Measurements from ENCODE around the gene DPYSL3.

DPYSL3 gene

GRCh38 chr5:147418613-147419012 lies 91.3 kb downstream of the DPYSL3 start:
- WGBS (ENCODE audit: insufficient coverage, insufficient read length), result no CpG with 5 or more reads among the region's 2 CpGs
- no peaks in the 10 kb centered on the region for H3K4me1 ChIP-seq (ENCODE audit: control insufficient read depth, insufficient read depth, low read length)
- H3K4me3 ChIP-seq (ENCODE audit: low read length), result no peak overlapping the region
- no peak overlapping the region for H3K27ac ChIP-seq (ENCODE audit: low read length)
- H3K27me3 ChIP-seq (ENCODE audit: control insufficient read depth, insufficient read depth, low read length), result no peaks in the 10 kb centered on the region
- DNase-seq (ENCODE audit: low read depth, low spot score), result no peak
- peaks cover 35% of the 10 kb centered on the region; the same call in 1 of the 2 replicates for H3K36me3 ChIP-seq (ENCODE audit: control insufficient read depth, insufficient read depth, low read length)
- H3K9me3 ChIP-seq (ENCODE audit: control insufficient read depth, insufficient read depth, low read length), result no peaks in the 10 kb centered on the region

GRCh38 chr5:147417135-147417813 lies 92.6 kb downstream of the DPYSL3 start:
- Histone ChIP-seq H3K36me3 (ENCODE audit: control insufficient read depth, insufficient read depth, low read length) (peaks cover 40% of the 10 kb centered on the region; the same call in 1 of the 2 replicates), H3K4me3 (ENCODE audit: low read length) (no peak overlapping the region), H3K27ac (ENCODE audit: low read length) (no peak overlapping the region), H3K27me3 (ENCODE audit: control insufficient read depth, insufficient read depth, low read length) (no peaks in the 10 kb centered on the region), H3K9me3 (ENCODE audit: control insufficient read depth, insufficient read depth, low read length) (no peaks in the 10 kb centered on the region), H3K4me1 (ENCODE audit: control insufficient read depth, insufficient read depth, low read length) (no peaks in the 10 kb centered on the region)
- DNase-seq (ENCODE audit: low read depth, low spot score), result no peak
- WGBS (ENCODE audit: insufficient coverage, insufficient read length), result no CpG with 5 or more reads among the region's 5 CpGs

GRCh38 chr5:147415651-147416050 lies 94.2 kb downstream of the DPYSL3 start:
- Histone ChIP-seq H3K27me3 (ENCODE audit: control insufficient read depth, insufficient read depth, low read length) (no peaks in the 10 kb centered on the region), H3K4me1 (ENCODE audit: control insufficient read depth, insufficient read depth, low read length) (no peaks in the 10 kb centered on the region), H3K36me3 (ENCODE audit: control insufficient read depth, insufficient read depth, low read length) (peaks cover 53% of the 10 kb centered on the region), H3K4me3 (ENCODE audit: low read length) (no peak overlapping the region), H3K9me3 (ENCODE audit: control insufficient read depth, insufficient read depth, low read length) (no peaks in the 10 kb centered on the region), H3K27ac (ENCODE audit: low read length) (no peak overlapping the region)
- WGBS (ENCODE audit: insufficient coverage, insufficient read length), result no CpG with 5 or more reads among the region's 3 CpGs
- no peak for DNase-seq (ENCODE audit: low read depth, low spot score)

GRCh38 chr5:147413266-147413665 lies 96.6 kb downstream of the DPYSL3 start:
- no peak overlapping the region for H3K4me3 ChIP-seq (ENCODE audit: low read length)
- H3K27me3 ChIP-seq (ENCODE audit: control insufficient read depth, insufficient read depth, low read length), result no peaks in the 10 kb centered on the region
- WGBS (ENCODE audit: insufficient coverage, insufficient read length), result no CpG with 5 or more reads among the region's 3 CpGs
- H3K4me1 ChIP-seq (ENCODE audit: control insufficient read depth, insufficient read depth, low read length), result no peaks in the 10 kb centered on the region
- no peaks in the 10 kb centered on the region for H3K9me3 ChIP-seq (ENCODE audit: control insufficient read depth, insufficient read depth, low read length)
- no peak for DNase-seq (ENCODE audit: low read depth, low spot score)
- H3K36me3 ChIP-seq (ENCODE audit: control insufficient read depth, insufficient read depth, low read length), result peaks cover 60% of the 10 kb centered on the region
- no peak overlapping the region for H3K27ac ChIP-seq (ENCODE audit: low read length)

GRCh38 chr5:147412561-147412960 lies 97.3 kb downstream of the DPYSL3 start:
- WGBS (ENCODE audit: insufficient coverage, insufficient read length), result no CpG with 5 or more reads among the region's 2 CpGs
- DNase-seq (ENCODE audit: low read depth, low spot score), result no peak
- peaks cover 56% of the 10 kb centered on the region for H3K36me3 ChIP-seq (ENCODE audit: control insufficient read depth, insufficient read depth, low read length)
- H3K9me3 ChIP-seq (ENCODE audit: control insufficient read depth, insufficient read depth, low read length), result no peaks in the 10 kb centered on the region
- no peak overlapping the region for H3K4me3 ChIP-seq (ENCODE audit: low read length)
- no peak overlapping the region for H3K27ac ChIP-seq (ENCODE audit: low read length)
- H3K4me1 ChIP-seq (ENCODE audit: control insufficient read depth, insufficient read depth, low read length), result no peaks in the 10 kb centered on the region
- no peaks in the 10 kb centered on the region for H3K27me3 ChIP-seq (ENCODE audit: control insufficient read depth, insufficient read depth, low read length)

- Histone ChIP-seq H3K4me1 (ENCODE audit: control insufficient read depth, insufficient read depth, low read length) (no peaks in the 10 kb centered on the region), H3K36me3 (ENCODE audit: control insufficient read depth, insufficient read depth, low read length) (peaks cover 60% of the 10 kb centered on the region), H3K9me3 (ENCODE audit: control insufficient read depth, insufficient read depth, low read length) (no peaks in the 10 kb centered on the region), H3K27ac (ENCODE audit: low read length) (no peak overlapping the region), H3K4me3 (ENCODE audit: low read length) (no peak overlapping the region), H3K27me3 (ENCODE audit: control insufficient read depth, insufficient read depth, low read length) (no peaks in the 10 kb centered on the region)
- no peak for DNase-seq (ENCODE audit: low read depth, low spot score)
- WGBS (ENCODE audit: insufficient coverage, insufficient read length), result no CpG with 5 or more reads among the region's 8 CpGs
These were observed 98.2 kb downstream of the DPYSL3 start for GRCh38 chr5:147411359-147412319.

- peaks cover 60% of the 10 kb centered on the region for H3K36me3 ChIP-seq (ENCODE audit: control insufficient read depth, insufficient read depth, low read length)
- H3K4me1 ChIP-seq (ENCODE audit: control insufficient read depth, insufficient read depth, low read length), result no peaks in the 10 kb centered on the region
- no peaks in the 10 kb centered on the region for H3K9me3 ChIP-seq (ENCODE audit: control insufficient read depth, insufficient read depth, low read length)
- no peaks in the 10 kb centered on the region for H3K27me3 ChIP-seq (ENCODE audit: control insufficient read depth, insufficient read depth, low read length)
- WGBS (ENCODE audit: insufficient coverage, insufficient read length), result no CpG with 5 or more reads among the region's 8 CpGs
- H3K27ac ChIP-seq (ENCODE audit: low read length), result no peak overlapping the region
- no peak for DNase-seq (ENCODE audit: low read depth, low spot score)
- no peak overlapping the region for H3K4me3 ChIP-seq (ENCODE audit: low read length)
These were observed 99.1 kb downstream of the DPYSL3 start for GRCh38 chr5:147410496-147411358.

GRCh38 chr5:147408980-147409379 lies 100.9 kb downstream of the DPYSL3 start:
- H3K9me3 ChIP-seq (ENCODE audit: control insufficient read depth, insufficient read depth, low read length), result no peaks in the 10 kb centered on the region
- DNase-seq (ENCODE audit: low read depth, low spot score), result no peak
- H3K4me3 ChIP-seq (ENCODE audit: low read length), result no peak overlapping the region
- no peaks in the 10 kb centered on the region for H3K4me1 ChIP-seq (ENCODE audit: control insufficient read depth, insufficient read depth, low read length)
- no peaks in the 10 kb centered on the region for H3K27me3 ChIP-seq (ENCODE audit: control insufficient read depth, insufficient read depth, low read length)
- no peak overlapping the region for H3K27ac ChIP-seq (ENCODE audit: low read length)
- H3K36me3 ChIP-seq (ENCODE audit: control insufficient read depth, insufficient read depth, low read length), result peaks cover 56% of the 10 kb centered on the region
- WGBS (ENCODE audit: insufficient coverage, insufficient read length), result no CpG with 5 or more reads among the region's 2 CpGs

GRCh38 chr5:147407094-147407681 lies 102.7 kb downstream of the DPYSL3 start:
- Histone ChIP-seq H3K4me3 (ENCODE audit: low read length) (no peak overlapping the region), H3K27me3 (ENCODE audit: control insufficient read depth, insufficient read depth, low read length) (no peaks in the 10 kb centered on the region), H3K36me3 (ENCODE audit: control insufficient read depth, insufficient read depth, low read length) (peaks cover 49% of the 10 kb centered on the region), H3K9me3 (ENCODE audit: control insufficient read depth, insufficient read depth, low read length) (no peaks in the 10 kb centered on the region), H3K4me1 (ENCODE audit: control insufficient read depth, insufficient read depth, low read length) (no peaks in the 10 kb centered on the region; the same call in 1 of the 2 replicates), H3K27ac (ENCODE audit: low read length) (no peak overlapping the region)
- no CpG with 5 or more reads among the region's 8 CpGs for WGBS (ENCODE audit: insufficient coverage, insufficient read length)
- DNase-seq (ENCODE audit: low read depth, low spot score), result no peak

GRCh38 chr5:147406636-147407035 lies 103.2 kb downstream of the DPYSL3 start:
- Histone ChIP-seq H3K4me3 (ENCODE audit: low read length) (no peak overlapping the region), H3K36me3 (ENCODE audit: control insufficient read depth, insufficient read depth, low read length) (peaks cover 47% of the 10 kb centered on the region), H3K27me3 (ENCODE audit: control insufficient read depth, insufficient read depth, low read length) (no peaks in the 10 kb centered on the region), H3K4me1 (ENCODE audit: control insufficient read depth, insufficient read depth, low read length) (no peaks in the 10 kb centered on the region; the same call in 1 of the 2 replicates), H3K27ac (ENCODE audit: low read length) (no peak overlapping the region), H3K9me3 (ENCODE audit: control insufficient read depth, insufficient read depth, low read length) (no peaks in the 10 kb centered on the region)
- DNase-seq (ENCODE audit: low read depth, low spot score), result no peak
- no CpG with 5 or more reads among the region's 1 CpG for WGBS (ENCODE audit: insufficient coverage, insufficient read length)

Measured in iPS DF 6.9 (cell line).